Measurements from ENCODE around the gene RTN4R.
"Not testable (repeated sequence)": the region's sequence is repeated elsewhere in the genome, so short reads cannot be mapped to it uniquely, and the experiment has no call there.

RTN4R gene

DNA sequence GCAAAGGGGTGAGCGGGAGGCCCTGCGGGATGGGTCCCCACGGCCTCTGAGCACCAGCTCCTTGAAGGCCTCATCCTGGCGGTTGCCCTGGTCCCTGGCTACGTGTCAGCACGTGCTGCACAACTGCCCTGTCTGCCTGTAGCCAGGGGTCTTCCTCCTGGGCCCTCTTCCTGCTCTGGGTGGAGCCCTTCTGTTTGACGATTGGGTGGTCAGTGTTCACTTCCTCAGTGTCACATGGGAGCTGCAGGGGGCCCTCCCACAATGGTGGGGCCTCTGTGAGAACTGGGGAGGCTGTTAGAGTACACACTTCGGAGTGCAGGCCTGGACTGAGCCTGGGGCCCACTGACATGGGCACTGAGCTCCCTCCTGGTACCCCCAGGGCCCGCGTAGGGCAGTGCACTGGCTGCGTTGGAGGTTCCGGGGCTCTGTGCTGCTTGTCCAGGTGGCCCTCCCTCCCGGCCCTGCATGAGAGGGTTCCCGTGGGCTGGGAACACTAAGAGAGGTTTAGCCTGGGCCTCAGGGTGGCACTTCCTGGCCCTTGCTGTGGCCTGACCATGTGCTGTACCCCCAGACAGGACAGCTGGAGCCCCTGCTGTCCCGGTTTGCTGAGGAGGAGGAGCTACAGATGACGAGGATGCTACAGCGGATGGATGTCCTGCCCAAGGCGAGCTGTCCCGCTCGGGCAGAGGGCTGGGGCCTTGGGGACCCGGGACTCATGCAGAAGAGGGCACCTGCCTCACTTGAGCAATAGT lies 38.0 kb upstream of the RTN4R start:
- no peak for DNase-seq

DNA sequence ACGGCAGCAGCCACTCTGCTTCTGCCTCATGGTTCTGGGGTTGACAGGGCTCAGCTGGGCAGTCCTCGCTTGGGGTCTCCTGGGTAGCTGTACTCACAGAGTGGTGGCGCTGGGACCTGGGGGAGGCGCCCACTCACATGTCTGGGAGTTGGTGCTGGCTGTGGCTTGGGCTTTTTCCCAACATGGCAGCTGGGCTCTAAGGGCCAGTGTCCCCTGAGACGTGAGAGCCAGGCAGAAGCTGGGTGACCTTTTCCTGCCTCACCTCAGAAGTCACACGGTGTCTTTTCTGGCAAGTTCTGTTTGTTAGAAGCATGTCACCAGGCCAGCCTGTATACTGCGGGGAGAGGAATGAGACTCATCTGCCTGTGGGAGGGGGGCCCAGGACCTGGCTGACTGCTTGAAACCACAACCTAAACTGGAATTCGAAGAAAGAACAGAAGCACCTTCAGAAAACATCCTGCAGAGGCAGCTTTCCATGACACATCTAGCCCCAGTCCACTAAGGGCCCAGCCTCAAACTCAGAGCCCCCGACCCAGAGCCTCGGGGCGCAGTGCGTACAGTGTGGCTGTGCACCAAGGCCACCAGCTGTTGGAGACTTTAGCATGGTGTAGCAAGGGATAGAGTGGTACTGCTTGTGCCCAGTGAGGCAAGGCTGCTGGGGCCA lies 37.2 kb upstream of the RTN4R start:
- DNase-seq, result not testable (repeated sequence)

DNA sequence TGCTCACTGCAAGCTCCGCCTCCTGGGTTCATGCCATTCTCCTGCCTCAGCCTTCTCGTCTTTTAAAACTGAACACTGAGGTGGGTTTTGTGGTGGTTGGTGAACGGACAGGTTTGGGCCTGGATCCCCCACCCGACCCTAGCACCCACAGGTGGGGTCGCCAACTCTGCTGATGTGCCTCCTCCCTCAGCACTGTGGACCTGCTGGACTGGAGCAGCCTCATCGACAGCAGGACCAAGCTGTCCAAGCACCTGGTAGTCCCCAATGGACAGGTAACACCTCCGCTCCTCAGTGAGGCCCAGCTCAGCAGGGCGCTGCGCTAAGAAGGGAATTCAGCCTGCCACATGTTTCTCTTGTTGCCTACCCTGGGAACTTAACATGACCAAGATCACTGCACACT lies 36.5 kb upstream of the RTN4R start:
- DNase-seq, result no peak

DNA sequence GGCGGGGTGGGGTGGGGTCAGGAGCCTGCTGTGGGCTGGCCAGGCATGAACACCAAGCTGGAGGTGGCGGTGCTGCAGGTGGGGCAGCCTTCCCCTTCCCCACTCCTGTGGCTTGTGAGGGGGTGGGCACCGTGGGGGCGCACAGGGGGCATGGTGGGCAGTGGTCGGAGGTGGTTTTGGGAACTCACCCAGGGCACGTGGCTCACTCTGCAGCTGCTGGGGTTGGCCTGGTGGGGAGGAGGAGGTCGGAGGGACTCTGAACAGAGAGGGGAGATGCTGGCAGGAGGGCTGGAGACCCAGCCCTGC lies 35.1 kb upstream of the RTN4R start:
- DNase-seq, result not testable (repeated sequence)

DNA sequence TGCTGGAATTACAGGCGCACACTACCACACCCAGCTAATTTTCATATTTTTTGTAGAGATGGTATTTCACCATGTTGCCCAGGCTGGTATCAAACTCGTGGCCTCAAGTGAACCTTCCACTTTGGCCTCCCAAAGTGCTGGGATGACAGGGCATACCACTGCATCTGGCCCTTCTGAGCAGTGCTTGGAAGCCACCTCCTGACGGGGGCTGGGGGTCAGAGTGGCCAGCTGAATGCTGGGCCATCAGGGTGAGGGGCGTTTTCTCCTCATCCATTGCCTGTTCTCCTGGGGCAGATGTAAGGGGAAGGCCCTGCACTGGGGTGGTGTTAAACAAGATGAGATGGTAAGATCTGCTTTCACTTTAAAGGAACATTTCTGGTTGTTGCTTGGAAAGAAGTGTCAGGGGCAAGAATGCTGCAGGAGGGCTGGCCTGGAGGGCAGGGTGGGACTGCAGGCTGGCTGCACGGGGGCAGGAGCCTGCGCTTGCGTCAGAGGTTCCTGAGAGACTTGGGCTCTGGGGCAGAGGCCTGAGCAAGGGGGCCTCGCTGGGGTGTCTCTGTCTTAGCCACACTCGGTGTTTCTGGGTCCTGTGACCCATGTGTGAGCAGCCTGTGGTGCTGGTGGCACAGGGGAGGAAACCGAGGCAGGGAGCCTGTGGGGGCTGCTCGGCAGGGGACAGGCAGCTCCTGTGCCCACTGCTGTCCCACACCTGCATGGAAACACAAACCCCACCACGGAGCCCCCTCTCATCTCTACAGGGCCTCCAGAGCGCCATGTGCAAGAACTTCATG lies 34.5 kb upstream of the RTN4R start:
- DNase-seq, result no peak

DNA sequence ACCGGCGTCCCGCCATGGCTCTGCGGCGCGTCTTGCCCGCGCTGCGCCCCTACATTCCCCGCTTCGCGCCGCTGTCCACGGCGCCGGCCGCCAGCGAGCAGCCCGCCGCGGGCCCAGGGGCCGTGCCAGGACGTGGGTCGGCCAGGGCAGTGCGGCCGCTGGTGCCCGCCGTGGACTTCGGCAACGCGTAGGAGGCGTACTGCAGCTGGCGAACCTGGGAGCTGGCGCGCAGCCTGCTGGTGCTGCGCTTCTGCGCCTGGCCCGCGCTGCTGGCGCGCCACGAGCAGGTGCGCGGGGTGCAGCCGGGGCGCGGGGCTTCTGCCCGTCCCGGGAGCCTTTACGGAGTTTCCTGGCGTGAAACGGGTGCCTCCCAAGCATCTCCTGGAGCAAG lies 31.6 kb upstream of the RTN4R start:
- DNase-seq, result no peak

DNA sequence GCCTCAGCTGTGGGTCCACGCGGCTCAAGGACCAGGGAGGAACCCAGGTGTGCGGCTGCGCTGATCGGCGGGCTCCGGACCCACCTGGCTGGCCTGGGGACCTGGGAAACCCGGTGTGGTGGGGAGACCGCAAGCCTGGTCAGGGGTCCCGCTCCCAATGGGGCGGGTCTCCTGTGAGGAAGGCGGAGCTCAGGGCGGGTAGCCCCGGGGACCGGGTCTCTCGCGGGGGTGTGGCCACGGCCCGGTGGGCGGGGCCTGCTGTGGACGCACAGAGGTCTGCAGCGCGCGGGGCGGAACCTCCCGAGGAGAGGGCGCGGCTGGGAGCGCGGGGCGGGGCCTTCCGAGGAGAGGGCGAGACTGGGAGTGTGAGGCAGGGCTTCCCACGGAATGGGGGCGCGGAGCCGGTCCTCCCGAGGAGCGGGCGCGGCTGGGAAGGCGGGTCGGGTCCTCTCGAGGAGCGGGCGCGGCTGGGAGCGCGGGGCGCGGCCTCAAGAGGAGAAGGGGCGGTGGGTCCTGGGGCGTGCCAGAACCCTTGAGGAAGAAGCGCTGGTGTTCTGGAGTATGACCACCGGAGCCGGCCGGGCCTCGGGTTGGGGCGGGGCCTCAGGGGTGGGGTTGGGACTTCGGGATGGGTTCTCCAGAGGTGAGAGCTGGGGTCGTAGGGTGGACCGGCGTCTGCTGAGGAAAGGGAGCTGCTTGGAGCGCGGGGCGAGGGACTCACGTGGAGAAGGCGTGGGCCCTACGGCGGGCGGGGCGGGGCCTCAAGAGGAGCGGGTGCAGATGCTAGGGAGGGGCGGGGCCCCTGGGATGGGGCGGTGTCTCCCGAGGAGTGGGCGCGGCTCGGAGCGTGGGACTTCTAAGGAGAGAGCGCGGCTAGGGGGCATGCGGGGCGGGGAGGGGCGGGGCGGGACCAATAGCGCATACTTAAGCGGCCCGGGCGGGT lies 31.0 kb upstream of the RTN4R start:
- DNase-seq, result peak; percentile 30

DNA sequence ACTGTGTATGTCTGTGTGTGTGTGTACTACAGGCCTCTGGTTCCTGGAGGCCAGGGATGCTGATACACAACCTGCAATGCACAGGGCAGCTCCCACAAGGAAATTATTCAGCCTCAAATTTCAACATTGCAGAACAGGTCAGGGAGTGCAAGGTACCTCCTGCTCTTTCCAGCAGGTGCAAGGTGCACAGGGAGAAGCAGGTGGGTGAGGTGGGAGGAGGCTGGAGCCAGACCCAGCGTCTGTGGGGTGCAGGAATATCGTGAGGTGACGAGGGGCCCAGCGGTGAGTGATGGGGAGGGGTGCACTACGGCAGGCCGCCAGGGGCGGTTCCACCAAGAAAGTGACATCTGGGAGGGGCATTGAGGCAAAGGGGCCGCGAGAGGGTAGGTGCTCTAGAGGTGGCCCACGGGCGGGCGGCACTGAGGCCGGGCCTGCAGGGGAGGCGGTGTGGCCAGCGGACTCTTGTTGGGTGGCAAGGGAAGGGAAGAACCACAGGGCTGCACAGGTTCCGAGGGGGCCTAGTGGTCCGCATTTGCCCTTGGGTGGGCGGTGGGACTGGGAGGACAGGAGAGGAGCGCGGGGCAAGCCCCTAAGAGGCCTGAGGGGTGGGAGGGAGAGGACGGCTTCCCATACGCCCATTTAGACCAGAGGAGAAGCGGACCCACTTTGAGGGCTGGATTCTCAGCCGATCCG lies 30.1 kb upstream of the RTN4R start:
- DNase-seq, result no peak

DNA sequence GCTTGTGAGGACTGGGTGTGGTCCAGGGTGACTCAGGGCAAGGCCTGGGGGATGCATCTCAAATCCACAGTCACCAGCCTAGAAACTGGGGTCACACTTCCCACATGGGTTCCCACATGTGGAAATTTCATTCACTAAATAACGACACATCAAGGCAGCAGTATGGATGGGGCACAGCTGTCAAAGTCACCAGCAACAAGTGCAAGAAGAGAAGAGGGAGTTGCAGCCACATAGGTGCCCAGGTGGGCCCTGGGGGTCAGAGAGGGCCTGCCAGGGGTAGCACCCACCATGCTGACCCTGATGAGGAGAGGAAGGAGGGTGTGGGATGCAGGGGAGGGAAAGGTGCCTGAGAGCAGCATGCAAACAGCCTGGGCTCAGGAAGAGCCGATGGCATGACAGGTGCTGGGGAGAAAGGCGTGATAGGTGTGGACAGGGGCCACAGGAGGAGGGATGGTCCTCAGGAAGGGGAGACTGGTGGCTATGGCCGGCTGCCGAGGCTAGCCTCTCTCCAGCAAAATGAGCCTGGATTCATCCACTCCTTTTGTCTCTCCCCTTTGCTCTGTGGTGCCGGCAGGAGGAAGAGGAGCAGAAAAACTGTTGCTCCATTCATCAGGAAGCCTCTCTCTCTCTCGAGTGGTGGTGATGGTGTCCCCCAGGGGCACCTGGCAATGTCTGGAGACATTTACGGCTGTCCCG lies 29.4 kb upstream of the RTN4R start:
- DNase-seq, result no peak

DNA sequence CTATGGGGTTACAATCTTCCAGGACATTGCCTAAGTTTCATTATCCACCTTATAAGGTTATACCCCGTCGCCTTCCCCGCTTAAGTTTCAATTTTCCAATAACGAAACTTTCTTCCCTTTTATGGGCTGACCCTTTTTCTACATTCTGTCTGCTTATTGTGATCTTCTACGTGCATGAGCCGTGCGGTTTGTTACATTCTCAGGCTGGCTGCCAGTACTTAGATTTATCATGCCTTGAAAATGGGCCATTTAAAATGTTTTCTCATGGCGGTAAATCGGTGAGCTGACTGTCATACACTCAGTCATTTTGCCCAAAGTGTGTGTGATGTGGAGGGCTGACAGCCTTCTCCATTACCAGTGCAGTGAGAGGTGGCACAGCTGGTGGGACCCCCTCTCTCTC lies 28.5 kb upstream of the RTN4R start:
- no peak for DNase-seq

DNA sequence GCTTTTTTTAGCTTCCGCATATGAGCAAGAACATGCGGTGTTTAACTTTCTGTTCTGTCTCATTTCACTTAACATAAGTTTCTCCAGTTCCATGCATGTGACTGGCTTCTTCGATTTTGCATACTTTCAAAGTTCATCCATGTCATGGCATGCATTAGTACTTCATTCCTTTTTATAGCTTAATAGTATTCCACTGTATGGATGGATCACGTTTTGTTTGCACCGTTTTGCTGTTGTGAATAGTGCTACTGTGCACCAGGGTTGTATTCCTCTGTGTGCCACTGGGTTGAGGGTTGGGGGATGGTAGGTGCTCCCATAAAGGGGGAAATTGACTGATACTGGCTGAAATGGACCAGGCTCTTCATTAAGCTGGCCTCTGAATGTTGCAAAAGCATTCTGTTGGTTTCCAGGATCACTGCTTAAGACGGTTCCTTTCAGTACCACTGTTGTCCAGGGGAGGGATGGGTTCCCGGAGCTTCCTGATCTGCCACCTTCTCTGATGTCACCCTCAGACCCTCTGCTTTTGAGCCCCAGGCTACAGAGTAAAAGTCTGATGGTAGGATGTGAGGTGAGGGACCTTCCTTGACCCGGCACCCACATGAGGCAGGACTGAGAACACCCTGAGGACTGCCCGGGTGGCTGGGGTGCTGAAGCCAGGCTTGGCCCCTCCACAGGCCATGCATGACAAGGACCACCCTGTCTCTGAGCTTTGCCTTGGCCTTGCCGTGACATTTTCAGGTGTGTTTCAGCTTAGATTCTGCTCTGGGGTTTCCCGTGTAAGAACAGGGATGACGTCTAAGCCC lies 27.3 kb upstream of the RTN4R start:
- no peak for DNase-seq

DNA sequence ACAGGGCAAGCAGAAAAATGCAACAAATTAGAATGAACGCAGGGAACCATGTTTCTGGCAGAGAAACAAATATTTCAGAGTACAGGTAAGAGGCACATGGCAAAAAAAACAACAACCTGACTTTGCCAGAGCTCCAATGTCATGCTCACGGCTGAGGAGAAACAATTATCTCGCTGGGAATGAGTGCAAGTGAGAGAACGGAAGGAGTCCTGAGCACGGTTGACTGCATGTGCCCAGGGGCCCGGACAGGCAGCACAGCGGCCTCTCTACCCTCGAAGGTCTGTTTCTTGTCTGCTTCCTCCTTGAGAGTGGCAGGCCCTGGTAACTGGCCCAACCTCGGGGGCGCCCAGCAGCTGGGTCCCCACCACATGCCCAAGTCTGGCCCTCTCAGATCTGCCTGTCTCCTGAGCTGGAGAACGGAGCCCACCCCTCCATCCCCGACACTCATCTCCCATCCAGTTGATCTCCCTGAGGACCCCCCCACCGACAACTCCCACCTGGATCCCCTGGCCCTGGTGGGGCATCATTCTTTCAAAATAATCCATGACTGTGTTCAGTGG lies 24.6 kb upstream of the RTN4R start:
- no peak for DNase-seq

DNA sequence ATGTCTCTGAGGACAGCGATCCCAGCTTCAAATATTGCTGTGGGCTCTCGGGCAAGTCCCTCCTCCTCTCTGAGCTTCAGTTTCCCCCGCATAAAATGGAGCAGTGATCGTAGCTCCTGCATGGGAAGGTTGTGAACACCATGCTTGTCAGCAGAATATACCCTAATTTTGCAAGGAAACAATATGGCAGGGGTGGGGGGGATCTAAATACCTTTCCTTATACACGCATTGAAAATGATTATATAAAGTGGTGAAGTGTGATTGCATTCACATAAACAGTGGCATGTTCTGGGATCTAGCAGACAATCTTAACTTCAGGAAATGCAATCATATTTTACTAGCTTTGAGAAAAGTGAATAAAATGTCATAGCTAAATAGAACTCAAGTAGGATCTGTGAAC lies 24.0 kb upstream of the RTN4R start:
- no peak for DNase-seq

DNA sequence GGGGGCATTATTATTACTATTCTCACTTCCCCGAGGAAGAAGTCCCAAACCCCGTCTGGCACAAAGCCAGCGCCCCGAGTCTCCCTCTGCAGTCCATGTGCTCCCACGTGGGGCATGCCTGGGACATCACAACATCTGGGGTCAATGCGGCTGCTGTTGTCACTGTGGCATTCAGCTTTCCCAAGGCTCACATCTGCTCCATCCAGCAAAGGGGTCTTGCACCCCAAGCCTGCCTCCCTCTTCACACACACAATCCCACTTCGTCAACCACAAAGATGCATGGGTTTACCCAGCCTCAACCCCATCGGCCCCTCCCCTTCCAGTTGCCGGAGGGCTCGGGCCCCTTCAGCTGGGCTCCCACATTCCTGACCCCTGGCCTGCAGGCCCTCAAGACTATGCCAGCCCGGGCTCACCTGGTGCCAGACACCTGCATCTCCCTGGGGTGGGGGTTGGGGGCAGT lies 23.5 kb upstream of the RTN4R start:
- DNase-seq, result no peak

DNA sequence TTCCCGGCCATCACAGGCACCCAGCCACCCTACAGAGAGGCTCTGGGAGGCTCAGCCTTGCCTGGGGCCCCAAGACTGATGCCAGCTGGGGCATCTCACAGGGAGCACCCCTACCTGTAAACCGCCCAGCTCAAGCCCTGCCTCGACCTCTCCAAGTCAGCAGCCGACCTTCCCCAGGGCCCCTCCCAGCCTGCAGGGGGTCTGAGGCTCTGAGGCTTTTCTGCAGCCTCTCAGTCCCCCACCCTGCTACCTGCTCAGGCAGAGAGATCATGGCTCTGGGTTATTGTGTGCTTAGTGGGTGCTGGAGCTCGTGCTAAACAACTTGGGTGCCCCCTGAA lies 23.1 kb upstream of the RTN4R start:
- DNase-seq, result no peak

DNA sequence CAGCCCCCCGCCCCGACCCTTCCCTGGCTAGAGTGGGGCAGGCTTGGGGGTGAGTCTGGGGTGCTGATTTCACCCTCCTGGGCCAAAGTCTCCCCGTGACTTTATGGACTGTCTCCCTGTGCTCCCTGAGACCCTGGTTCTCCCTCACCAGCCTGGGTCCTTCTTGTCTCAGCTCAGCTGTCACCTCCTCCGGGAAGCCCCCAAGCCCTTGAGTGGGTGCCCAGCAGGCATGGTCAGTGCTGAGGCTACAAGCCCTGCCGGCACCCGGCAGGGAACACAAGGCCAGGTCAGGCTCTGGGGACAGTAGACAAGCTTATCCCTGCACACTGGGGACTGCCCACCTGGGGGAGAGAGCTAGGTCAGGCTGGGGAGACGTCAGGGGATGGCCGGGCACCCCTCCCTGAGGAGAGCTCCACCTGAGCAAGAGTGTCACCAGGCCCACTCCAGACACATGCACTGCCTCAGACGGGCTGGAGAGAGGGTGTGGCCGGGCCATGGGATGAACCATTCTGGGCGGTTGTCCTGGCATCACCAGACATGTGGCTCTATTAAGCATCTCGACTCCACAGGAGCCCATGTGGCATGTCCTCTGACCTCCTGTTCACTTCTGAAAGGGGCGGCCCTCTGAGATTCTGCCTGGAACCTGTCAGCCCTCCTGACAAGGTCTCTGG lies 22.6 kb upstream of the RTN4R start:
- DNase-seq, result no peak

DNA sequence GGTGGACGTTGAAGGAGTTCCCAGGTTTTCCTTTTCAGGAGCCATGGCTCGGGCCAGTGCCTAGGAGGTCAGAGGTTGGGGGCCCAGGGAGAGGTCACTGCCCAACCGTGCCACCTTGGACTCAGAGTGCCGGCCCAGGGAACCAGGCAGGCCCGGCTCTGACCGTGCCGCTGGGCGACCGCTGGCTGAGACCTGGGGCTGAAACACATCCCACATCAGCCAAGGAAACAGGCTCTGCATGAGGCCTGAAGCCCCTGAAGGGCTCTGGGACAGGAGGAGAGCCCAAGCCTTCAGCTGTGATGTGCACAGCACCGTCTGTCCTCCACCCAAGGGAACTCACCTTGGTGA lies 21.9 kb upstream of the RTN4R start:
- no peak for DNase-seq

DNA sequence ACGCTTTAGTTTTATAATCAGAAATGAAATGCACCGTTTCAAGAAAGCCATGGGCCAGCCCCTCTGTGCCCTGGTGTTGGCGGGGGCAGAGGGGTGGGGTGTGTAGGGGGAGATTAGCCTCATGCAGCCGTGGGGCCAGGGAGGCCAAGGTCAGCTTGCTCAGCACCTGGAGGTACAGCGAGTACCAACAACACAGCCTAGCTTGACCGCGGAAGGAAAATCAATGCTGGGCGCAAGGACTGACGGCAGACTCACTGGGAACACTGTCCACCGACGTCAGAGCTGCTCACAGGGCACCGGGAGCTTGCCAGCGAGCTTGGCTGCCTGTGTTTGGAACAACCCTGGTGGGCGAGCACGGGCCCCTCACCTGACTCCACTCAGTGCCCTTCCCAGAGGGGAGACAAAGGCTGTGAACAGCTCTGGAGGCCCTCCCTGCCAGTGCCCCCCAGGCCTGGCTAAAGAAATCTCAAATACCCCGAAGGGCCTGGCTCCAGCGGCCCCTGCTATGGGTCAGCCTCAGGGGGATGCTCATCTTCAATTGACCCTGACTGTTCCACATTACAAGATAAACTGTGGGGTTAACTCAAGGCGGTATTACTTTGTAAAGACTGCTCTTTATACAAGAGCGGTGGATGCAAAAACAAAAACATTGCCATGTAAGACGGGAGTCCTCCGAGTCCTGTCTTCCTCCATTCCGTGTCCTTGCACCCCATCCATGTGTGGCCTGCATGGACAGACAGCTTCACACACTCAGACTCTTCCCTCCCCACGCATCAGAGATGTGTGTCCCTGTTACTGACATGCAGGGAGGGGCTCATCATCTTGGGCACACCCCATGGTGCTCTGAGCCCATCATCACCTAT lies 21.3 kb upstream of the RTN4R start:
- DNase-seq, result not testable (repeated sequence)

DNA sequence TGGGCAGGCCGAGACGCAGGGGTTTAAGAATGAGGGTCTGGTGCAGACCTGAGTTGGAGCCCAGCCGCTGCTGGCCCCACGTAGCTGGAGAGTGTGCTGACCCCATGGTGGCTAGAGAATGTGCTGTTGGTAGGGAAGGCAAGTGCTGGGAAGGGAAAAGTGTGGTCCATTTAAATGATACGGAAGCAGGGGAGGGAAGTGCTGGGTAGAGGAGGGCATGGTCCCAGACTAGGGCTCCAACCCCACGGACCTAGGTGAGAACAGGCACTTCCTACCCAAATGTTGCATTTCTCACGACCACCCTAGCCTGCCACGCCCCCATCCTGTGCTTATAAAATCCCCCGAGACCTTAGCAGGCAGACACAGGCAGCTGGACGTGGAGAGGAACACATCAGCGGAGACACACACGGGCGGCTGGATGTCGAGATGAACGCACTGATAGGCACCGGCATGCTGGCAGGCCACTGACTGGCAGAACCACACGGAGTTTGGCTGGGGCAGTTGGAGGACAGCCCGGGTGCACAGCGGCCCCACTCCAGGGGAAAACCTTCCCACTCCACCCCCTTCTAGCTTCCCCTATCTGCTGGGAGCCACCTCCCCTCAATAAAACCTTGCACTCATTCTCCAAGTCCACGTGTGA lies 18.8 kb upstream of the RTN4R start:
- DNase-seq, result not testable (repeated sequence)
